ENCODE results near the gene IPCEF1.

The IPCEF1 gene

DNA sequence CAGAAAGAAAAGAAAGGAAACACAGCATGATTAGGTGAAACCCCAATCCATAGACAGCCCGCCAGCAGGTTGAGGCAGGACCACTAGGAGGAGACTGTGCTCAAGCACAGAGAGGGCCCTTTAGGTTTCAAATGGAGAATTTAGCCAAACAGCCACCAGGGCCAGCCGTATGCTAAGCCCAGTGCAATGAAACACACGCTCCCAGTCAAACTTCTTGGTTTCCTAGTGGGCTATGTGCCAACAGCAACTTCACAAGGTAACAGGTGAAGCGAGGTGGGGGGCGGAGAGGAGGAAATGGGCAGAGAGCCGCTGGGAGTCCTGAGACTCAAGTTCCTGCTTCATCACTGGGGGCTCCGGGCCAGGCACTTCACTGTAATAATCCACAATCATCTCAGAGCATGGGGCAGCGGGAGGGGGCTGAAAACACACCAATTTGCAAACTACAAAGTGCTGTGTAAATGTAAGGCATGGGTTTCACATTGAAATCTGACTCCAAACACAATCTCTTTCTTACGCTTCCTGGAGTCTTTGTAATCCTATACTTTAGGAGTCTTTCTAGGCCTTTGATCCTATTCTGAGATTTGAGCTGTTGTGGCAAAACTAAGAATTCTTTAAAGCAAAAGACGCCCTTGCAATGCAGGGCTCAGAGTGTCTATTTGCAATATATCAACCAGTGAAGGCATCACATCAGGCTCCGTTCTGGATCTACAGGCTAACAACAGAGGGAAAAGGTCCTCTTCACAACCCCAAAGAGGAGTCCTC, 200.3 kb downstream of the IPCEF1 start:
- DNase-seq, result peak in 1 of 2 experiments; percentile 28

DNA sequence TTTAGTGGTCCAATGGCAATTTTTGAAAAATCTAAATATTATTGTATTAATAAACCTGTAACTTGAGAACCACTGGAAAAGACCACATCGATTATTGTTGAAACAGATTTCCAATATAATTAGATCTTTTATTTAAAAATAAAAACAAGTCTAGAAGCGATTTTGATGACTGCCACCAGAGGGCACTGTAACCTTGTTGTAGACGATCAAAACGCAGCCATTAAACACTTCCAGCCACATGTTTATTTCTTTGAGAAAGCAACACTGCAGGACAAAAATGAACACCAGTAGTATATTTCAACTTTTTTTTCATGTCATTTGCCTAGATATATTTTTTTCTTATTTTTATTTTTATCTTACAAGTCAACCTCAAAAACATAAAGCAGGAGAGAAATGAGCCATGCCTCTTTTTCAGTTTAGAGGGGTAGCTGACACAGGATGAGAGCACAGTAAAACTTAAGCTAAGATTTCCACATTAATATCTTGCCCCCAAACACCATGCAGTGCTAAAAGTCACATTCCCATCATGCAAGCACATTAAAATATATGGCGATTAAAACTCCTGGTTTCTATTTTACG, 202.1 kb downstream of the IPCEF1 start:
- peak; percentile 16 to 26 for DNase-seq

- no peak for DNase-seq
These were observed 212.8 kb downstream of the IPCEF1 start for GRCh38 chr6:154143753-154144152.

DNA sequence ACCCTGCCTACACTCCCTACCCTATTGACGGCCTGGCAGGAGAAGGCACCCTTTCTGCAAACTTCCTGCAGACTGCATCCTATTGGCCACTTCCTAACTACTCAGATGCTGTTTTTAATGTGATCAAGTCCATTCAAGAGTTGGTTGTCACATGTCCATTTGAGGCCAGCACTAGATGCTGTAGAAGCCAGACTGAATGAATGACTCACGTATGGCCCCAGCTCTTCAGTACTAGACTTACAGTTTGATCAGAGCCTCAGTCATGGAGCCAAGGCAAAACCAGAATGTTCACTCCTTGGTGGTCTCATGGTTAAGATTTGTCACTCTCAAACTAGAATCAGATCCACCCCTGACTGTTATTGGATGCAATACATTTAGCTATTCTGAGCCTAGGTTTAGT, 215.9 kb downstream of the IPCEF1 start:
- no peak for DNase-seq

- DNase-seq, result no peak
These were observed 216.7 kb downstream of the IPCEF1 start for GRCh38 chr6:154139892-154140291.

GRCh38 chr6:154138793-154139192, 217.8 kb downstream of the IPCEF1 start:
- DNase-seq, result no peak

GRCh38 chr6:154134471-154135147, 222.0 kb downstream of the IPCEF1 start:
- no peak for DNase-seq

GRCh38 chr6:154127657-154128056, 228.9 kb downstream of the IPCEF1 start:
- no peak for DNase-seq

DNA sequence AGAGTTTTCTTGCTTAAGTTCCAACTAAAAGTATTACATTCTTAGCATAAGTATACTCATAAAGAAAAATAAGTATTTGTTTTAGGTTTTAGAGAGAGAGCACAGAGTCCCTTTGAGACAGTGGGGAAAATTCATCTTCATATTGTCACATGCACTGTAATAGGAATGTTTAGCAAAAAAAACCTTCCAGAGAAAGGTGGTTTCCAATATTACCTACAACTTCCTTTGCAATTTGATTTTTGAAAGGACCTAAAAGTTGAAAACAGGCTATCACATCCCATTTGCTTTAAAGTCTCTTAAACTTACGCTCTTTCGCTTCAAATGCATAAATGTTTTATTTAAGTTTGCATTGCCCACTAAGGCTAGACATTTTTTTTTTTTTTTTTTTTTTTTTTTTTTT, 231.2 kb downstream of the IPCEF1 start:
- DNase-seq, result no peak

DNA sequence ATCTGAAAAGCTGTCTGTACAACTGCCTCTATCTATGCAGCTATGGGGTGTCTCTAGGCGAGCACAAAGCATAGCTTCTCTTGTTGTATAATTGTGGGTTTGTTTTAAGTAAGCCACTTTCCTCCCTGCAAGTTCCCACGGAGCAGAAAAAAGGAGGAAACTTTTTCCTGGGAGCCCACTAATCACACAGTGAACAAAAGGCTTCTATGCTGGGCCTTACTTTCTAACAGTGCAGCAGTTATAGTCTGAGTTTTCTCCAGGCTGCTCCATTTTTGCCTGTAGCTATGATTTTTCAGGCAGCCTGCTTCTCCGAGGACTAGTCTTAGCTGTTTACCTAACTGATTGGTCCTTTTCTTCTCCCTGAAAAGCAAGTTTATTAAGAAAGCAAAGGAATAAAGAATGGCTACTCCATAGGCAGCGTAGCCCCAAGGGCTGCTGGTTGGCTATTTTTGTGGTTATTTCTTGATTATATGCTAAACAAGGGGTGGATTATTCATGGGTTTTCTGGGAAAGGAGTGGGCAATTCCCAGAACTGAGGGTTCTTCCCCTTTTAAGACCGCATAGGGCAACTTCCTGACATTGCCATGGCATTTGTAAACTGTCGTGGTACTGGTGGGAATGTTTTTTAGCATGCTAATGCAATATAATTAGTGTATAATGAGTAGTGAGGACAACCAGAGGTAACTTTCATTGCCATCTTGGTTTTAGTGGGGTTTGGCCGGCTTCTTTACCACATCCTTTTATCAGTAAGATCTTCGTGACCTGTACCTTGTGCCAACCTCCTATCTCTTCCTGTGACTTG, 233.2 kb downstream of the IPCEF1 start:
- no peak for DNase-seq

GRCh38 chr6:154122195-154122925, 234.2 kb downstream of the IPCEF1 start:
- no peak for DNase-seq

GRCh38 chr6:154117485-154117884, 239.1 kb downstream of the IPCEF1 start:
- no peak for DNase-seq

- DNase-seq, result no peak
These were observed 243.2 kb downstream of the IPCEF1 start for GRCh38 chr6:154113392-154113791.

- no peak for DNase-seq
These were observed 244.3 kb downstream of the IPCEF1 start for GRCh38 chr6:154112181-154112809.

- DNase-seq, result no peak
These were observed 245.6 kb downstream of the IPCEF1 start for GRCh38 chr6:154111025-154111424.

DNA sequence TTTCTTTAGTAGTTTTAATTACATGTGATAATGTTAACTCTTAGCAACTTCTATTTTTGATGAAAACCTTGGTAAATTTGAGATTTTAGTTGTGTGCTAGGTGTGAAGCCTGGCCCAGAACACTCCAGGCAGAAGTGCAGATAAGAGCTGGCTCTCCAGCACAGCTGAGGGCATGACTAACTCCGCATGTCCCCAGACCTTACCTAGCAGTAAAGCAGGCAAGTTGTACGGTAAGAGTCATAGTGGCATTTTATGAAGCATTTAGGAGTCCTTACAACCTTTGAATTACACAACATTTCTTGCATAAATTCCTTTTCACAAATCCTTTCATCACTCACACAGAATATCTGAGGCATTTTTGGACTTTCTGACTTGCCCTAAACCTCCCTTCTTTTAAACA, 250.4 kb downstream of the IPCEF1 start:
- no peak for DNase-seq
